NCI-H1092 (cell line): Measurements from ENCODE around the gene MBNL3.

ENCODE experiments used
- DNase-seq: peaks from one replicate; lab custom pipeline; 2025; lab: John Stamatoyannopoulos, UW

The MBNL3 gene

GRCh38 chrX:132488819-132489577 lies at the start of gene MBNL3:
MBNL3 (minus strand) TSS chrX:132489038; CDS start chrX:132439611, 49,427 bp downstream.
- peak; percentile 72 for DNase-seq

GRCh38 chrX:132533409-132533808 lies 44.6 kb upstream of the MBNL3 start:
- DNase-seq = no peak

DNA sequence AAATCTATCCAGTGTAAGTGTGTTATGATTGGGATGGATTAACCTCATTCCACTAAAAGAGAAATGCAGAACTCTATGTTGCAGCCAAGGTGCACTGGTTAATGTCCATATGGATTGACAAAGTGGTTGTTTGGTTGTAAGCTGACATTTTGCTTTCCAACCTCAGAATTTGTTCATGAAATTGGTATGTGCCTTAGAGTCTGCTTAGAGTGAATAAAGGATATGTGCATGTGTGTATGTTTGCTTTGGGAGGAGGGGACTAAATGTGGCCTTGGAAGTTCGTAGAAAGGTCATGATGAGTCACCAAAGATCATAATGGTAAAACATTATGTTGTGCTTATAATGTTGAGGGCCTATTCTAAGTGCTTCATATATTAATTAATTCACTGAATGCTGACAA lies 44.1 kb upstream of the MBNL3 start:
- no peak for DNase-seq

- no peak for DNase-seq
Observed at GRCh38 chrX:132532097-132532496, 43.3 kb upstream of the MBNL3 start.

DNA sequence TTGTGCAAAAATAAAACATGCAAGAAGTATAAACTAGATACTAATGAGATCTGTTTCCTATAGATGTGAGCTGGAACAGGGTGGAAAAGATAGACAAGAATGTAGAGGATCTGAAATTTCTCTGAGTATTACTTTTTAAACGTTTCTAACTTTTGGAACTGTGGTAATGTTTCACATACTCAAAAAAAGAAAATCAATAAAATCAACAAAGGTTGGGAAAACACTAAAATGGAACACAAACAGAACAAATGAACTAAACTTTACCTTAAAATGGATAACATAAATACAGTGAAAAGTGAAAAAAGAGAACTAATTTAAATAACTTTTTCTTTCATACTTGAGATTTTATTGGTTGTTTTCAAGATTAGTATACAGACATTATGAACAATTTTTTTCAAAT lies 32.0 kb upstream of the MBNL3 start:
- DNase-seq = no peak

DNA sequence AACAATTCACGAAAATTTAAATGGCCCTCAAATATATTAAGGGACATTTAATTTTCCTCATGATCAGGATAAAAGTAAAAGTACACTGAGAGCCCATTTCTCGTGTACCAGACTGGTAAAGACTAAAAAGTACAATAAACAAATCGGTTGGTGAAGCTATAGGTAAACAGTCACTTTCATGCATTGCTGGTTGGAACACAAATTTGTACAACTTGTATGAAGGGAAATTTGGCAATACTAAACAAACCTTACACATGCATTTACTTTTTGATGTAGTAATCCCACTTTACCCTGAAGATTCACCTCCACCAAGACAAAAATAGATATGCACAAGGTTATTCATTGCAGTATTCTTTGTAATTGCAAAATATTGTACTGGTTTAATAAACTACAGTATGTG lies 31.4 kb upstream of the MBNL3 start:
- no peak for DNase-seq

GRCh38 chrX:132518401-132518800 lies 29.6 kb upstream of the MBNL3 start:
- no peak for DNase-seq

DNA sequence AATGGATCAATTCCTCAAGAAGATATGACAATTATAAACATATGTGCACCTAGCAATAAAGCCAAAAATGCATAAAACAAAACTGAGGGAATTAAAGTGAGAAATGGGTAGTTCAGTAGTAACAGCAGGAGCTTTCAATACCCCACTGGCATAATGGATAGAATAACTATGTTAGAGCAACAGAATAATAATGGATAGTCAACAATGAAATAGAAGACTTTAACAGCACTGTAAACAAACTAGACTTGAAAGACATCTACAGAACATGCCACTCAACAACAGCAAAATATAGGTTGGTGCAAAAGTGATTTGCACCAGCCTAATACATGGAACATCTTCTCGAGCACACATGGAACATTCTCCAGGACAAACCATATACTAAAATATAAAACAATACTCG lies 20.0 kb upstream of the MBNL3 start:
- DNase-seq = no peak

DNA sequence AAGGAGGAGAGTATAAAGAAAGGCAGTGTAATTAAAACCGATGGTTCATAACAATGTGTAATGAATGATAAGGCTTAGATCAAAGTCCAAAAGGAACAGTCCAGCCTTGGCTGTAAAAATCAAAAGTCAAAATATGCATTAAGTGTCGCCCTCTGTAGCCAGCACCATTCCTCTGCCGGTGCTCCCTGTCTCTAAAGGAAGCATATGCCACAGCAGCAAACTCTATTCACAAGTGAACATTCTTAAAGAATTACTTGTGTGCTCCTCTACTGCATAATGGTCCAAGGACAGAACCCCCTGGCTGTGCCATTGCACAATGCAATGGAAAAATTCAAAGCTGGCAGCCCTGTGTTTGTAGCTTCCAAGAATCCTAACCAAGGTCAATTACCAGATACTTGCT lies 16.3 kb upstream of the MBNL3 start:
- no peak for DNase-seq

- no peak for DNase-seq
Observed at GRCh38 chrX:132504417-132504816, 15.6 kb upstream of the MBNL3 start.

DNA sequence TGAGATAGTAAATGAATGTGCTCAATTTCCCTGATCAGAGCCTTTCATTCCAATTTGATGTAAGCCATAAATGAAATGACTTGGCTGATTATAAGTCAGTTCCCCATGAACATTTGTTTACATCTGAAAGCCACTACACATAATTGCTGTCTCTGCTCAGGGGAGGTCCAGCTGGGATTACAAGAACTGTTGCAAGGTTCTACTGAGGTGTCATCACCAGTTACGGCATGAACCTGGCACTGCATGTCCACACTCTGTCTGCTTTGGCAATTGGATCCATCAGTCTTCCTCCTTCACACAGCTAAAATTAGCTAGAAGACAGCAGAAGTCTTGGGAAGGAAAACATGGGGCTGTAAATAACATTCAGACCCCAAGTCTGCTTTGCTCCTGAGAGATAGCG lies 12.8 kb upstream of the MBNL3 start:
- no peak for DNase-seq

- DNase-seq = no peak
Observed at GRCh38 chrX:132497432-132497831, 8.6 kb upstream of the MBNL3 start.

DNA sequence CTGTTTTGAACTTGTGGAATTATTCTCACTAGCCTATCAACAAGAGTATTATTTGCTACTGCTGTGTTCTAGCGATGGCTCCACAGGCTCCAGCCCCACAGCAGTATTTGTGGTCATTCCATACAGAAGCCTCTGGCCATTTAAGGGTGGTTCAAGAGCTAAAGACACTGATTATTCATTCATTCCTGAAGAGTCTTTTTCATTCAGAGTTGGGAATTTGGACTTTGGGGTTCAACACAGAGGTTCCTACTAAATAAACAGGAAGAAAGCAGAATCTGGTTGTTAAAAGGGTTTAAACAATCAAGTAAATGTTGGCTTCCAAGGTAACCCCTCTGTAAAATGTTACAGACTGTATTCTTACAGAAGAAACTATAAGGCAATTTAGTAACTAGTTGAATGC lies 4.3 kb upstream of the MBNL3 start:
- no peak for DNase-seq

GRCh38 chrX:132491191-132491590 lies 2.4 kb upstream of the MBNL3 start:
- peak; percentile 15 for DNase-seq

- DNase-seq = peak; percentile 70
Observed at GRCh38 chrX:132489578-132490419, 961 bp upstream of the MBNL3 start.

DNA sequence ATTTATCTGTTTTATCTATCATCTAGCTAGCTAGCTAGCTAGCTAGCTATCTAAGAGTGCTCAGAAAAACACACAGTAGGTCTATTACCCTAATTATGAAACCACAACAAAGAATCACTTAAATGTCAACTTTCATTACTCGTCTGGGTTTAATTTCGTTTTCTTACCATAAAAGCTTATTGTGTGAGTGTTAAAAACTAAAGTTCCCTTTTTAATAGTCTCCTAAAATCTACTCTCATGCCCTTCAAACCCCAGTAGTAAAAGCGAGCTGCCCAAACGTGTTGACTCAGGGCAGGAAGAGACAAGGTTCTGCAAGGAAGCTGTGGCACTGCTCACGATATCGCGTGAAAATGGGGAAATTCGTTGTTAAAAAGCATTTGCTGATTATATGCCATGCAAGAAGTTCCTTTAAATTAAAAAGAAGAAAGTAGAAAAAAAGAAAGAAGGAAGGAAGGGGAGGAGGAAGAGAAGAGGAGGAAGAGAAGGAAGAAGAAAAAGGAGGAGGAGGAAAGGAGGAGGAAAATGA lies 595 bp downstream of the MBNL3 start:
- peak; percentile 26 for DNase-seq

DNA sequence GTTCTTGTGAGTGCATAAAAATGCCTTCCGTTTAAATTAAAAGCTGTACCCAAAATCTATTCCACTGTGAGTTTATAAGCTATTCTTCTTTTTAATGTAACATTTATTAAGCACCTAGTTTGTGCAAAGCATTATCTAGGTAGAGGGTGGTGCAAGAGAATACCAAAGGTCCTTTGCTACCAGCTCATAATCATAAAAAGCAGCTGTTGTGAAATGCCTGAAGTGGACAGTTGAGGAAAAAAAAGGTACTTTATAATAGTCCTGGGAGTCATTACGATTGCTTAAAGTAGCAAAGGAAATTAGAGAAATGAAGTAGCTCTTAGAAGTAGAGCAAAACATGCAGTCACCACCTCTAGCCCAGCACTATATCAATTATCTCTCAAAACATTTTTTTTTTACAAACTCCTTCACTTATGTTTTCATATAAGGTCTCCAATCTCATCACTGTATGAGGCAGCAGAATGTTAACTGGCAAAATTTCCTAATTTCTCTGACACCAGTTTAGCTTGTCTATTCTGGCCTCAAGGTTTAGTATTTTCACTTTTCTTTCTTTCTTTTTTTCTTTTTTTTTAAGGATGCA lies 2.1 kb downstream of the MBNL3 start:
- DNase-seq = no peak

- DNase-seq = no peak
Observed at GRCh38 chrX:132483951-132484350, 4.9 kb downstream of the MBNL3 start.

- DNase-seq = no peak
Observed at GRCh38 chrX:132483488-132483887, 5.3 kb downstream of the MBNL3 start.

DNA sequence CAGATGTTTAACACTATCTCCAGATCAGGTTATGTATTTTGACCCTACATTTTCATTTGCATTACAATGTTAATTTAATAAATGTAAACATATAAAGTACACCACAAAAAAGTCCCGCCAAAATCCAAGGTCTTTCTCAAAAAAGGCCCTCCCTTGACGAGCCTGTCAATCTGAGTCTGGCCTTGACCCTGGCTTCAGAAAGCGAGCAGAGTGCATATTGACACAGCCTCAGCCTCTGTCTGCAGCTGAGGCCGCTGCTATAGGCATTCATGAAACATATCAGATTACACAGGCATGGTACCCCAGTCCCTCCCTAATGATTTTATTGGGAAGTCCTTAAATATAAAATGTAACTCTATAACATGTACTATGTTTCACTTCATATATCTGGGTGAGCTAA lies 6.2 kb downstream of the MBNL3 start:
- no peak for DNase-seq

DNA sequence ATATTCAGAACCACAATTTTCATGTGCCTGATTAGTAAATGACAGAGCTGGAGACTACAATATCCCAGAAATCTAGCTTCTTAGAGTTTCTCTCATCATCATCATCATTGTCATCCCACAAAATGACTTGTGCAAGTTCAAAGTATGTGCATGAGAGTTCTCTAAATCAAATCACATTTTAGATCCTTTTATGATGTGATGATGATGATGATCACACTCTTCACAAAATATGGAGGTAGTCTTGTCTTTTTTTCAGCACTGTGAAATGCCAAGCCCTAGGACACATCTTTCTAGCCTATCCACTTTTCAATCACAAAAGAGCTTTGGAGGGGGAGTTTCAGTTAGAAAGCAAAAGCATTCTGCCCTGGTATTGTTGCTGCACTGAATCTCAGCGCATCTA lies 7.4 kb downstream of the MBNL3 start:
- no peak for DNase-seq

DNA sequence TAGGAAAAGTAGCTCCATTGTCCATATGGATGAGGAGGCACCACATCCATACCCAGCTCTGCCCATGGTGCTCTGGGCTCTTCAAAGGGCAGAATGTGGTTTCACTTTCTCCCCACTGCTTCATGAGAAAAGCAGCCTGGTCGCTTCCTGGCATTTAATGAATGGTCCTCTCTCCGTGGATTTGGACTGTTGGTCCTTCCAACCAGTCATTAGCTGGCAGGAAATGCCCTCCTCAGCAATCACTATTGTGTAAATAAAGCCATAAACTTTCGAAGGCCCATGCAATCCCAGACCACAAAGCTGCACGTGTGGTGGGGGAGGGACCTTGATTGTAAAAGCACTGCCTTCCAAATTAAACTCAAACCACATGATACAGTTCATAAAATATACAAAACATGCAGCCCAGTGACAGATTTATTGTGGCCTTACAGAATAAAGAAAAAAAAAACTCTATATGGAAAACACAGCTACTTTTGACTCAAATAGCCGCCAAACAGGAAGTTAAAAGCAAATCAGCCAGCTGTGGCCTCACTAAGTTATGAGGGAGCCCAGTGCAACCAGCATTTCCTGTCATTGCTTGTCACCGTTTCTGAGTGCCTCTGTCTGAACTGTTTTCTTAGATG lies 8.1 kb downstream of the MBNL3 start:
- peak; percentile 77 for DNase-seq
